ENCODE measurements around the gene GPR141.
A peak's percentile ranks its signal among the peaks of the same experiment; 100 is the strongest.

Gene GPR141

GRCh38 chr7:37683246-37684120 lies at the start of gene GPR141:
Gene GPR141 (plus strand): TSS chr7:37683766. CDS start chr7:37740394, 56,628 bp downstream.
- in situ Hi-C loops (cut with HindIII; ENCODE audit: low pct_unique_long_range_greater_than_20kb, low sequenced_read_pairs), result no loop called here
- no peak for DNase-seq (ENCODE audit: low read depth in 1 of 2, low spot score in 1 of 2)
- no peak for TF ChIP-seq JUND (IDR thresholded peaks at IDR 0.05; ENCODE audit: low read depth)

- no peak for DNase-seq (ENCODE audit: low read depth in 1 of 2, low spot score in 1 of 2)
- in situ Hi-C loops (cut with HindIII; ENCODE audit: low pct_unique_long_range_greater_than_20kb, low sequenced_read_pairs), result no loop called here
- no peak for TF ChIP-seq JUND (IDR thresholded peaks at IDR 0.05; ENCODE audit: low read depth)
These were observed 48.2 kb upstream of the GPR141 start for GRCh38 chr7:37635346-37635745.

- in situ Hi-C loops (cut with HindIII; ENCODE audit: low pct_unique_long_range_greater_than_20kb, low sequenced_read_pairs), result no loop called here
- no peak for TF ChIP-seq JUND (IDR thresholded peaks at IDR 0.05; ENCODE audit: low read depth)
- no peak for DNase-seq (ENCODE audit: low read depth in 1 of 2, low spot score in 1 of 2)
These were observed 41.5 kb upstream of the GPR141 start for GRCh38 chr7:37642028-37642540.

- TF ChIP-seq JUND (IDR thresholded peaks at IDR 0.05; ENCODE audit: low read depth), result no peak
- DNase-seq (ENCODE audit: low read depth in 1 of 2, low spot score in 1 of 2), result peak in 1 of 2 experiments; percentile 24
- in situ Hi-C loops (cut with HindIII; ENCODE audit: low pct_unique_long_range_greater_than_20kb, low sequenced_read_pairs), result no loop called here
These were observed 39.7 kb upstream of the GPR141 start for GRCh38 chr7:37643876-37644275.

GRCh38 chr7:37645282-37646050 lies 38.1 kb upstream of the GPR141 start:
- no peak for TF ChIP-seq JUND (IDR thresholded peaks at IDR 0.05; ENCODE audit: low read depth)
- DNase-seq (ENCODE audit: low read depth in 1 of 2, low spot score in 1 of 2), result no peak
- in situ Hi-C loops (cut with HindIII; ENCODE audit: low pct_unique_long_range_greater_than_20kb, low sequenced_read_pairs), result no loop called here

GRCh38 chr7:37656913-37657530 lies 26.5 kb upstream of the GPR141 start:
- DNase-seq (ENCODE audit: low read depth in 1 of 2, low spot score in 1 of 2), result no peak
- no peak for TF ChIP-seq JUND (IDR thresholded peaks at IDR 0.05; ENCODE audit: low read depth)
- in situ Hi-C loops (cut with HindIII; ENCODE audit: low pct_unique_long_range_greater_than_20kb, low sequenced_read_pairs), result no loop called here

GRCh38 chr7:37657816-37658215 lies 25.8 kb upstream of the GPR141 start:
- in situ Hi-C loops (cut with HindIII; ENCODE audit: low pct_unique_long_range_greater_than_20kb, low sequenced_read_pairs), result no loop called here
- TF ChIP-seq JUND (IDR thresholded peaks at IDR 0.05; ENCODE audit: low read depth), result no peak
- DNase-seq (ENCODE audit: low read depth in 1 of 2, low spot score in 1 of 2), result no peak

- DNase-seq (ENCODE audit: low read depth in 1 of 2, low spot score in 1 of 2), result no peak
- TF ChIP-seq JUND (IDR thresholded peaks at IDR 0.05; ENCODE audit: low read depth), result no peak
- in situ Hi-C loops (cut with HindIII; ENCODE audit: low pct_unique_long_range_greater_than_20kb, low sequenced_read_pairs), result no loop called here
These were observed 23.5 kb upstream of the GPR141 start for GRCh38 chr7:37659971-37660565.

GRCh38 chr7:37660614-37661013 lies 23.0 kb upstream of the GPR141 start:
- no peak for DNase-seq (ENCODE audit: low read depth in 1 of 2, low spot score in 1 of 2)
- in situ Hi-C loops (cut with HindIII; ENCODE audit: low pct_unique_long_range_greater_than_20kb, low sequenced_read_pairs), result no loop called here
- no peak for TF ChIP-seq JUND (IDR thresholded peaks at IDR 0.05; ENCODE audit: low read depth)

GRCh38 chr7:37663693-37664092 lies 19.9 kb upstream of the GPR141 start:
- in situ Hi-C loops (cut with HindIII; ENCODE audit: low pct_unique_long_range_greater_than_20kb, low sequenced_read_pairs), result no loop called here
- TF ChIP-seq JUND (IDR thresholded peaks at IDR 0.05; ENCODE audit: low read depth), result no peak
- no peak for DNase-seq (ENCODE audit: low read depth in 1 of 2, low spot score in 1 of 2)

GRCh38 chr7:37665352-37666022 lies 18.1 kb upstream of the GPR141 start:
- in situ Hi-C loops (cut with HindIII; ENCODE audit: low pct_unique_long_range_greater_than_20kb, low sequenced_read_pairs), result no loop called here
- no peak for TF ChIP-seq JUND (IDR thresholded peaks at IDR 0.05; ENCODE audit: low read depth)
- no peak for DNase-seq (ENCODE audit: low read depth in 1 of 2, low spot score in 1 of 2)
